Sigmoid colon (tissue), 4 donors: ENCODE measurements around the gene SERTAD3.

Experiments used
- EP300 ChIP-seq, 4 donors: sonication (generic); formaldehyde crosslinking; IDR thresholded peaks; one replicate each; pipeline ENCODE4 v1.6.1; 2017; ENCODE audit warnings: antibody characterized with exemption in 4 of 4
- POLR2A ChIP-seq, 2 donors: fragments of 450-650 bp; IDR thresholded peaks; one replicate each; pipeline ENCODE4 v1.6.1; 2016; ENCODE audit warnings: antibody characterized with exemption in 2 of 2, mild to moderate bottlenecking in 2 of 2, moderate library complexity in 2 of 2
- POLR2AphosphoS5 ChIP-seq, 4 donors: sonication (generic); formaldehyde crosslinking; IDR thresholded peaks; one replicate each; pipeline ENCODE4 v1.6.1; 2017; ENCODE audit warnings: antibody characterized with exemption in 4 of 4
- TF ChIP-seq, protein P1 (sequence below), 4 experiments: fragments of 450-650 bp in 3 of 4; fragments of 200-600 bp in 1 of 4; IDR thresholded peaks; one replicate each; pipeline ENCODE4 v1.5.1; 2016 to 2019; ENCODE audit warnings: antibody characterized with exemption in 4 of 4, mild to moderate bottlenecking in 3 of 4, moderate library complexity in 2 of 4

DNA sequence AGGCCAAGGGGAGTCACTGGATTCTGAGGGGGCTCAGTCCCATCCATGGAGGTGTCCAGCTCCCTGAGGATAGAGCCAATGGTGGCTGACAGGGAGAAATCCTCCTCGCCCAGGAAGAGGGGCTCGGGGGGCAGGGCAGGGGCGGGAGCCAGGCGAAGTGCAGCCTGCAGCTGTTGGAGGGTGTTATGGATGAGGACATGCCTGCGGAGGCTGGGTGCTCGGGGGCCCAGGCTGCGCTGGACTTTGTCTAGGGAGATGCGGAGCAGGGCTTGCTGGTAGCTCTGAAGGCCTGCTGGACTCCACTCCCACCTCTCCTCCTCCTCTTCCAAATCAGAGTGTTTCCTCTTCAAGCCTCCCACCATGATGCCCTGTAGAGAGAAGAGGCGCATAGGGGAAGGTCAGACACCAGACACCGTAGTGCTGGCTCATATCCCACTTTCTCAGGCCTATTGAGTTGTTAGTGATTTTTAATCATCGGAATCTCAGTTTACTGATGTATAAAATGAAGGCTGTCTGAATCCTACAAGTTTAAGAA lies 2.3 kb downstream of the SERTAD3 start:
- TF ChIP-seq POLR2A (IDR thresholded peaks at IDR 0.05): no peak
- TF ChIP-seq, protein P1, sequence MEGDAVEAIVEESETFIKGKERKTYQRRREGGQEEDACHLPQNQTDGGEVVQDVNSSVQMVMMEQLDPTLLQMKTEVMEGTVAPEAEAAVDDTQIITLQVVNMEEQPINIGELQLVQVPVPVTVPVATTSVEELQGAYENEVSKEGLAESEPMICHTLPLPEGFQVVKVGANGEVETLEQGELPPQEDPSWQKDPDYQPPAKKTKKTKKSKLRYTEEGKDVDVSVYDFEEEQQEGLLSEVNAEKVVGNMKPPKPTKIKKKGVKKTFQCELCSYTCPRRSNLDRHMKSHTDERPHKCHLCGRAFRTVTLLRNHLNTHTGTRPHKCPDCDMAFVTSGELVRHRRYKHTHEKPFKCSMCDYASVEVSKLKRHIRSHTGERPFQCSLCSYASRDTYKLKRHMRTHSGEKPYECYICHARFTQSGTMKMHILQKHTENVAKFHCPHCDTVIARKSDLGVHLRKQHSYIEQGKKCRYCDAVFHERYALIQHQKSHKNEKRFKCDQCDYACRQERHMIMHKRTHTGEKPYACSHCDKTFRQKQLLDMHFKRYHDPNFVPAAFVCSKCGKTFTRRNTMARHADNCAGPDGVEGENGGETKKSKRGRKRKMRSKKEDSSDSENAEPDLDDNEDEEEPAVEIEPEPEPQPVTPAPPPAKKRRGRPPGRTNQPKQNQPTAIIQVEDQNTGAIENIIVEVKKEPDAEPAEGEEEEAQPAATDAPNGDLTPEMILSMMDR (IDR thresholded peaks at IDR 0.05): no peak
- TF ChIP-seq POLR2AphosphoS5 (IDR thresholded peaks at IDR 0.05): no peak
- no peak for TF ChIP-seq EP300 (IDR thresholded peaks at IDR 0.05)
